Kidney glomerular epithelial cell (primary cell): ENCODE data around the gene MYMK.

Experiments
- DNase-seq: peaks from one replicate; lab custom pipeline; 2025; lab: John Stamatoyannopoulos, UW

MYMK gene

DNA sequence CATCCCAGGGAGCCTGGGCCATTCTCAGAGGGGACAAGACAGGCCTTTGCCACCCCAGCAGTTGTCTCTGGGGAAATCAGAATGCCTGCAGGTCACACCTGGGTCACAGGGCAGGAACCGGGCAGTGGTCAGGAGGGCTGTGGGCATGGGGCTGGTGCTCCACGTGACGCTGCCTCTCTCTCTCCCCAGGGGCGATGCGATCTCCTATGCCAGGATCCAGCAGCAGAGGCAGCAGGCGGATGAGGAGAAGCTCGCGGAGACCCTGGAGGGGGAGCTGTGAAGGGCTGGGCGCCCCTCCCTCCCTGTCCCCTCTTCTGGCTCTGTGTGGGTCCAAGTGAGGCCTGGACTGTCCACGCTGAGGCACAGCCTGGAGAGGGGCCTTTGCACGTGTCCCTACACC, 56.4 kb downstream of the MYMK start:
- no peak for DNase-seq

DNA sequence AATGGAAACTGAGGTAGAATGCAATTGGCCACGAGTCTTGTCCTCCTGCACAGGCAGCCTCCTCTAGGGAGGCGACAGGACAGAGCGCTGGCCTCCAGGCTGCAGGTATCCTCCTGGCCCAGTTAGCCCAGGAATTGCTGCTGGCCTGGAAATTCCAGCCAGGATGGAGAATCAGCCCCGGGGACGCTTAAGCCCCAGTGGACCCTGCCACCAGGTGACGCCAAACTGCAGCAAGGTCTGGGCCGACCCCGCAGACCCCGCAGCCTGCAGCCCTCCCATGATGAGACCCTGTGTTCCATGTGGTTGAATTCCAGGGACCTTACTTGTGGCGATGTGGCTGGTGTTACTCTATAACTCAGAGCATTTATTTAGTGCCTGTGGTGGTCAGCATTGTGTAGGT, 57.7 kb downstream of the MYMK start:
- DNase-seq = no peak

DNA sequence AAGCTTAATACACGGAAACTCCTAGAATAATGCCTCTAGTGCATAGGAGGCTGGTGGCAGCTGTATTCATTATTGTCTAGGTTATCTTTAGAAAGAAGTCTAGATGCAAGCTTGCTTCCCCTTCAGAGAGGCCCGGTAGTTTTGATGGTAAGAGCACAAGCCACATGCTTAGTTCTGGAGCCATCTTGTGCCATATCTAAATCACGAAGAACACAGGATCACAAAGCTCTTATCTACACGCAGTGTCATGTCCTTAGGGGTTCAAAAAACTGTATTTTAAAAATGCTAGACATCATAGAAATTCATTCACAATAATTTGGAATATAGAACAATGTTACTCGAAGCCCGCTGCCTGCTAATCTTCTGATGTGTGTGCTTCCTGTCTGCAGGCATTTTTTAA, 58.8 kb downstream of the MYMK start:
- no peak for DNase-seq

DNA sequence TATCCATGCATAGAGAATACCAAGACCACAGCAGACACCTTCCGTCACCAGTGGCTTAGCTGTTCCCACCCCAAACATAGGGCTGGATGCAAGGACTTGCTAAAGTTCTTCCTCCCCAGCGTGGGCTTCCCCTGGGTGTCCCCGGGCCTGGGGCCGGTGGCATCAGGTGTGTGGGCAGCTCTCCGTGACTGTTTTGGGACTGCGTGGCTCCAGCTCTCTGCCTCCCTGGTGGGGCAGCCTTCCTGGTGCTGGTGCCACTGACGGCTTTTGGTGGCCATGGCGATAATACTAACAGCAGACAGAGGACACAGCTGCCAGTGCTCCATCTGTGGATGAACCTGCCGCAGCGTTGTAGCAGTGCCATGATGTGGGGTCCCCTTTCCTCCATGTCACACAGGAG, 60.1 kb downstream of the MYMK start:
- no peak for DNase-seq
